ENCODE measurements around the gene SNX1. TPM values are rescaled to one million over a fixed set of nuclear protein-coding genes. Genes with fewer than 3 reads are reported as not detected.

The SNX1 gene
- total RNA-seq, 2 donors from 2014 or later = 54.5 to 63.0 TPM

DNA sequence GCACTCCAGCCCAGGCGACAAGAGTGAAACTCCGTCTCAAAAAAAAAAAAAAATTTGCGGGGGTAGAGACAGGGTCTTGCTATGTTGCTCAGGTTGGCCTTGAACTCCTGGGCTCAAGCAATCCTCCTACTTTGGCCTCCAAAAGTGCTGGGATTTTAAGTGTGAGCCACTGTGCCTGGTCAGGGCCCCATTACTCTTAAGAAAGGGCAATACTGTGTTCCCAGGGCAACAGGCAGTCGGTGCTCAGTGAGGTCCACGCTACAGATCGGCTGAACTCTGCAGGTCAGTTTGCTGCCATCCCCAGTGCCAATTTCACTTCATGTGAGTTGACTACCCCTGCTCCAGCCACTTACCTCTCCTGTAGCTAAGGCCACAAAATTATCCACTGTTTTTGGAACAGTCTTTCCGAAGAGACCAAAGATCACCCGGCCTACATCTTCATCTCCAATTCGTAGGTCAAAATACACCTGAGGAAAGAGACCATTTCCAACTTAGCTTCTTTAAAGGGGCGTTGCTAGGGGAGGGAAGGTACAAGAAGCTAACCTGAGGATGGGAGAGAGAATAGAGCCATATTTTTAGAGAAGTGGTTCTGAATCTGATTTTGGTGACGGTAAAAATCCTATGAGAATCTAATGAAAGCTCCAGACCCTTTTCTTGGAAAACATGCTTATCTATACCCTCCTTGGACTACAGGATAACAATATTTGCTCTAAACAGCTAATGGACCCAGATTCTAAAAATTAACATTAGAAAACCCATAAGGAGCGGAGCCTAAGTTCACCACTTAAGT lies 66.1 kb downstream of the SNX1 start:
- Mint-ChIP-seq H3K27ac (peak overlapping the region; percentile 77), H3K36me3 (ENCODE audit: low read depth) (peaks cover 41% of the 10 kb centered on the region), H3K9me3 (no peaks in the 10 kb centered on the region), H3K4me1 (peaks cover 43% of the 10 kb centered on the region), H3K4me3 (peak overlapping the region; percentile 83), H3K27me3 (ENCODE audit: insufficient read depth) (no peaks in the 10 kb centered on the region)
- Histone ChIP-seq H3K27ac (ENCODE audit: low read depth, low read length) (no peak overlapping the region), H3K27me3 (ENCODE audit: control insufficient read depth, insufficient read depth, low read length, poor library complexity, severe bottlenecking) (no peaks in the 10 kb centered on the region), H3K4me3 (ENCODE audit: low read length) (peak overlapping the region; percentile 92), H3K4me1 (ENCODE audit: control insufficient read depth, insufficient read depth, low read length) (peaks cover 13% of the 10 kb centered on the region), H3K9ac (ENCODE audit: extremely low read depth, low read length, poor library complexity, severe bottlenecking) (peak overlapping the region; percentile 77), H3K9me3 (ENCODE audit: control insufficient read depth, low read length) (no peaks in the 10 kb centered on the region), H3K36me3 (ENCODE audit: control insufficient read depth, insufficient read depth, low read length) (peaks cover 36% of the 10 kb centered on the region)
- WGBS, 2 experiments (ENCODE audit: insufficient coverage in 1 of 2, insufficient read length in 1 of 2) = 75 to 87% methylated on average over 7 to 12 of the region's 12 CpGs
- no peak for DNase-seq
- TF ChIP-seq, protein P1, sequence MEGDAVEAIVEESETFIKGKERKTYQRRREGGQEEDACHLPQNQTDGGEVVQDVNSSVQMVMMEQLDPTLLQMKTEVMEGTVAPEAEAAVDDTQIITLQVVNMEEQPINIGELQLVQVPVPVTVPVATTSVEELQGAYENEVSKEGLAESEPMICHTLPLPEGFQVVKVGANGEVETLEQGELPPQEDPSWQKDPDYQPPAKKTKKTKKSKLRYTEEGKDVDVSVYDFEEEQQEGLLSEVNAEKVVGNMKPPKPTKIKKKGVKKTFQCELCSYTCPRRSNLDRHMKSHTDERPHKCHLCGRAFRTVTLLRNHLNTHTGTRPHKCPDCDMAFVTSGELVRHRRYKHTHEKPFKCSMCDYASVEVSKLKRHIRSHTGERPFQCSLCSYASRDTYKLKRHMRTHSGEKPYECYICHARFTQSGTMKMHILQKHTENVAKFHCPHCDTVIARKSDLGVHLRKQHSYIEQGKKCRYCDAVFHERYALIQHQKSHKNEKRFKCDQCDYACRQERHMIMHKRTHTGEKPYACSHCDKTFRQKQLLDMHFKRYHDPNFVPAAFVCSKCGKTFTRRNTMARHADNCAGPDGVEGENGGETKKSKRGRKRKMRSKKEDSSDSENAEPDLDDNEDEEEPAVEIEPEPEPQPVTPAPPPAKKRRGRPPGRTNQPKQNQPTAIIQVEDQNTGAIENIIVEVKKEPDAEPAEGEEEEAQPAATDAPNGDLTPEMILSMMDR (conservative IDR thresholded peaks at IDR 0.05) = no peak

DNA sequence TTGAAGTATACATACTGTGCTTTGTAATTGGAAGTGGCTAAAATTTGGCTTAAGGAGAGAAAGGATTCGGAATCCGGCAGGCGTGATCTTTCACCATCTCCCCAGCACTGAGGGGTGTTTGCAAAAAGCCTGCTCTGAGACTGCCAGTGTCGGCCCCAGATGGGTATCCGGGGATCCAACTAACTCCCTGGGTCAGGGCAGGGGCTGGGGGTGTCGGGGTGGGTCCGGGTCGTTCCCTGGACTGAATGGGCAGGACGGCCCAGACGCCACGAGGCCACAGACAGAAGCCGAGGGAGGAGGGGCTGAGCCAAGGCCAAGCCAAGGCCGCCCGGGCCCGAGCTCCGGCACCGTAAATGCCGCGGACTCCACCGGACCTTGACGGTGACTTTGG lies 66.7 kb downstream of the SNX1 start:
- peak overlapping the region; percentile 94 for H3K27ac Mint-ChIP-seq
- no peaks in the 10 kb centered on the region for H3K9me3 ChIP-seq (ENCODE audit: control insufficient read depth, low read length)
- peak overlapping the region; percentile 92 for H3K4me3 ChIP-seq (ENCODE audit: low read length)
- no peaks in the 10 kb centered on the region for H3K9me3 Mint-ChIP-seq
- H3K27ac ChIP-seq (ENCODE audit: low read depth, low read length) = peak overlapping the region; percentile 82
- peak overlapping the region; percentile 83 for H3K4me3 Mint-ChIP-seq
- H3K4me1 ChIP-seq (ENCODE audit: control insufficient read depth, insufficient read depth, low read length) = peaks cover 13% of the 10 kb centered on the region
- H3K9ac ChIP-seq (ENCODE audit: extremely low read depth, low read length, poor library complexity, severe bottlenecking) = peak overlapping the region; percentile 77
- 0 to 2% methylated on average over 9 to 21 of the region's 21 CpGs for WGBS, 2 experiments (ENCODE audit: insufficient coverage in 1 of 2, insufficient read length in 1 of 2)
- no peaks in the 10 kb centered on the region for H3K27me3 Mint-ChIP-seq (ENCODE audit: insufficient read depth)
- TF ChIP-seq, protein P1 (conservative IDR thresholded peaks at IDR 0.05) = no peak
- H3K36me3 Mint-ChIP-seq (ENCODE audit: low read depth) = peaks cover 35% of the 10 kb centered on the region
- no peak for DNase-seq
- H3K4me1 Mint-ChIP-seq = peaks cover 48% of the 10 kb centered on the region
- no peaks in the 10 kb centered on the region for H3K27me3 ChIP-seq (ENCODE audit: control insufficient read depth, insufficient read depth, low read length, poor library complexity, severe bottlenecking)
- H3K36me3 ChIP-seq (ENCODE audit: control insufficient read depth, insufficient read depth, low read length) = peaks cover 30% of the 10 kb centered on the region

DNA sequence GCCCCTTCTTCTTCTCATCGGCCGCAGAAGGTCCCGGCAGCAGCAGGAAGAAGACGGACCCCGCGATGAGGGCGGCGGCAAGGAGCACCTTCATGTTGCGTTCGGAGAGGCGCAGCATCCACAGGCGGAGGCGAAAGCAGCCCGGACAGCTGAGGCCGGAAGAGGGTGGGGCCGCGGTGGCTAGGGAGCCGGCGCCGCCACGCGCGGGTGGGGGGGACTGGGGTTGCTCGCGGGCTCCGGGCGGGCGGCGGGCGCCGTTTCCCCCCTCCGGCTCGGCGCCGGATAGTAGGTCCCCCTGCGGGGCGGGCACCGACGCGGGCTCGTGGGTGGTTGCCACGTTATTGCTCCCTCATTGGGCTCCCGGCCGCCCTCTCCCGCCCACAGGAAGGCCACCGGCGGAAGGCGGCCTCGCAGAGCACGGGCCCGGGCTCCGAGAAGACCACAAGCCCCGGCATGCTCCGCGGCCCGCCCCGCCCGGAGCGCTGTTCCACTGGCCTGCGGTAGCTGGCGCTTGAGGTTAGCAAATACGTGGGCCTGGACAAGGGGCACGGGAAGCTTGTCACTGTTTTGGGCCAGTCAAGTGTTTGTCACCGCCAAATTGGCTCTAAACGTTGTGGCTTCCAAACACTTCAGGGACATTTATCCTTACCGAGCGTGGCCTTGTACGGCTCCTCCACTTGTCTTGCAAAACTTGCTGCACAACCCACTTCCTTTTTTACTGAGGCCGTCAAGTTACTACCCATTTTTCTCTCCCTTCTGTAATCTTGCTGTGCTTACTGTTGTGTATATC lies 67.3 kb downstream of the SNX1 start, which contains the start of gene PPIB:
Gene PPIB (minus strand): TSS at position 154 of the 790 bp plus-strand sequence. CDS start 36 bp downstream, at position 118.
- Histone ChIP-seq H3K9ac (ENCODE audit: extremely low read depth, low read length, poor library complexity, severe bottlenecking) (peak within 1 kb of the TSS; percentile 77), H3K36me3 (ENCODE audit: control insufficient read depth, insufficient read depth, low read length) (peaks cover 24% of the 10 kb centered on the region), H3K27ac (ENCODE audit: low read depth, low read length) (peak within 1 kb of the TSS; percentile 82), H3K4me1 (ENCODE audit: control insufficient read depth, insufficient read depth, low read length) (peaks cover 13% of the 10 kb centered on the region), H3K9me3 (ENCODE audit: control insufficient read depth, low read length) (no peaks in the 10 kb centered on the region), H3K4me3 (ENCODE audit: low read length) (peak within 1 kb of the TSS; percentile 92), H3K27me3 (ENCODE audit: control insufficient read depth, insufficient read depth, low read length, poor library complexity, severe bottlenecking) (no peaks in the 10 kb centered on the region)
- Mint-ChIP-seq H3K4me3 (peak within 1 kb of the TSS; percentile 83), H3K4me1 (peaks cover 50% of the 10 kb centered on the region), H3K27me3 (ENCODE audit: insufficient read depth) (no peaks in the 10 kb centered on the region), H3K27ac (peak within 1 kb of the TSS; percentile 94), H3K36me3 (ENCODE audit: low read depth) (peaks cover 29% of the 10 kb centered on the region), H3K9me3 (no peaks in the 10 kb centered on the region)
- 1 to 2% methylated on average over 18 to 69 of the region's 69 CpGs for WGBS, 2 experiments (ENCODE audit: insufficient coverage in 1 of 2, insufficient read length in 1 of 2)
- TF ChIP-seq, protein P1 (conservative IDR thresholded peaks at IDR 0.05) = peak; percentile 65
- DNase-seq = peak; percentile 99
